ENCODE results near the gene BTBD7.

DNA sequence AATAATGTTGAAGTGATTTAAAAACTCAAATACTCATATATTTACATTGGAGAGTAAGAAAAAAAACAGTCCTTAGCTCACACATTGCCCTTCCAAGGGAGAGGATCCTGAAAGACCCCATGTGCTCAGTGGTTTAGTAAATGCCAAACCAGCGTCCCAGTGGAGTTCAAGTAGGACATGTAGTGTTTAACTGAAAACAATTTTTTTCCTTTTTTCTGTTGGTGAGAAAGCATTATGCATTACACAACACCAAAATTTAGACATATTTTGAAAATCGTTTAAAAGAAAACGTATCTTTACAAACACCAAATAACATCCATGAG, 92.2 kb downstream of the BTBD7 start:
- TF ChIP-seq, protein P1, sequence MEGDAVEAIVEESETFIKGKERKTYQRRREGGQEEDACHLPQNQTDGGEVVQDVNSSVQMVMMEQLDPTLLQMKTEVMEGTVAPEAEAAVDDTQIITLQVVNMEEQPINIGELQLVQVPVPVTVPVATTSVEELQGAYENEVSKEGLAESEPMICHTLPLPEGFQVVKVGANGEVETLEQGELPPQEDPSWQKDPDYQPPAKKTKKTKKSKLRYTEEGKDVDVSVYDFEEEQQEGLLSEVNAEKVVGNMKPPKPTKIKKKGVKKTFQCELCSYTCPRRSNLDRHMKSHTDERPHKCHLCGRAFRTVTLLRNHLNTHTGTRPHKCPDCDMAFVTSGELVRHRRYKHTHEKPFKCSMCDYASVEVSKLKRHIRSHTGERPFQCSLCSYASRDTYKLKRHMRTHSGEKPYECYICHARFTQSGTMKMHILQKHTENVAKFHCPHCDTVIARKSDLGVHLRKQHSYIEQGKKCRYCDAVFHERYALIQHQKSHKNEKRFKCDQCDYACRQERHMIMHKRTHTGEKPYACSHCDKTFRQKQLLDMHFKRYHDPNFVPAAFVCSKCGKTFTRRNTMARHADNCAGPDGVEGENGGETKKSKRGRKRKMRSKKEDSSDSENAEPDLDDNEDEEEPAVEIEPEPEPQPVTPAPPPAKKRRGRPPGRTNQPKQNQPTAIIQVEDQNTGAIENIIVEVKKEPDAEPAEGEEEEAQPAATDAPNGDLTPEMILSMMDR (IDR thresholded peaks at IDR 0.05), result no peak
- TF ChIP-seq POLR2A (IDR thresholded peaks at IDR 0.05), result no peak
